HG02588 (cell line): ENCODE measurements around the gene CACNA1C.
"Not testable (repeated sequence)": the region's sequence is repeated elsewhere in the genome, so short reads cannot be mapped to it uniquely, and the experiment has no call there.

Source experiments
- ATAC-seq: cut with Tn5 transposase; IDR thresholded peaks from one replicate; pipeline ENCODE4 v1.9.1; 2021; ENCODE audit warnings: mild to moderate bottlenecking, moderate library complexity; ENCODE audit not compliant: unreplicated experiment

Gene CACNA1C

GRCh38 chr12:2672863-2673262 lies 620.1 kb downstream of the CACNA1C start:
- ATAC-seq: no peak

- no peak for ATAC-seq
These were observed 621.4 kb downstream of the CACNA1C start for GRCh38 chr12:2673966-2674810.

GRCh38 chr12:2675776-2676175 lies 623.0 kb downstream of the CACNA1C start:
- ATAC-seq: no peak

GRCh38 chr12:2677142-2677880 lies 624.5 kb downstream of the CACNA1C start:
- no peak for ATAC-seq

GRCh38 chr12:2678426-2678825 lies 625.6 kb downstream of the CACNA1C start:
- ATAC-seq: no peak

GRCh38 chr12:2679068-2679815 lies 626.5 kb downstream of the CACNA1C start:
- ATAC-seq: no peak

- ATAC-seq: no peak
These were observed 627.3 kb downstream of the CACNA1C start for GRCh38 chr12:2679816-2680675.

GRCh38 chr12:2680676-2681039 lies 627.9 kb downstream of the CACNA1C start:
- ATAC-seq: no peak

GRCh38 chr12:2681450-2682205 lies 628.8 kb downstream of the CACNA1C start:
- no peak for ATAC-seq

GRCh38 chr12:2682296-2683251 lies 629.8 kb downstream of the CACNA1C start:
- no peak for ATAC-seq

GRCh38 chr12:2683283-2684025 lies 630.7 kb downstream of the CACNA1C start:
- no peak for ATAC-seq

GRCh38 chr12:2684026-2684325 lies 631.2 kb downstream of the CACNA1C start:
- not testable (repeated sequence) for ATAC-seq

GRCh38 chr12:2685620-2686279 lies 633.0 kb downstream of the CACNA1C start:
- ATAC-seq: not testable (repeated sequence)

- ATAC-seq: no peak
These were observed 633.5 kb downstream of the CACNA1C start for GRCh38 chr12:2686280-2686646.

GRCh38 chr12:2687058-2687457 lies 634.3 kb downstream of the CACNA1C start:
- ATAC-seq: no peak

GRCh38 chr12:2687726-2688125 lies 634.9 kb downstream of the CACNA1C start:
- no peak for ATAC-seq

GRCh38 chr12:2688381-2688931 lies 635.7 kb downstream of the CACNA1C start:
- ATAC-seq: no peak
